GM19193 (cell line): ENCODE data around the gene NAB1.

Experiments used
- POLR2A ChIP-seq: IDR thresholded peaks from 4 replicates; pipeline ENCODE4 v1.6.1; 2011; ENCODE audit not compliant: insufficient read depth, insufficient read length; ENCODE audit errors: extremely low read depth

The NAB1 gene

GRCh38 chr2:190628591-190629319 lies 20.1 kb upstream of the NAB1 start:
- no peak for TF ChIP-seq POLR2A

GRCh38 chr2:190634381-190634780 lies 14.5 kb upstream of the NAB1 start:
- no peak for TF ChIP-seq POLR2A

GRCh38 chr2:190635781-190636180 lies 13.1 kb upstream of the NAB1 start:
- TF ChIP-seq POLR2A: no peak

GRCh38 chr2:190636361-190636760 lies 12.5 kb upstream of the NAB1 start:
- no peak for TF ChIP-seq POLR2A

- no peak for TF ChIP-seq POLR2A
Measured at GRCh38 chr2:190637281-190637734, 11.6 kb upstream of the NAB1 start.

GRCh38 chr2:190637903-190638618 lies 10.8 kb upstream of the NAB1 start:
- TF ChIP-seq POLR2A: no peak

GRCh38 chr2:190640117-190640516 lies 8.8 kb upstream of the NAB1 start:
- no peak for TF ChIP-seq POLR2A

- no peak for TF ChIP-seq POLR2A
Measured at GRCh38 chr2:190641469-190641868, 7.4 kb upstream of the NAB1 start.

GRCh38 chr2:190646780-190647522 lies 1.9 kb upstream of the NAB1 start:
- TF ChIP-seq POLR2A: no peak

- TF ChIP-seq POLR2A: peak; percentile 57
Measured at GRCh38 chr2:190648289-190649034, 421 bp upstream of the NAB1 start.

GRCh38 chr2:190649798-190650390 lies 1.0 kb downstream of the NAB1 start:
- TF ChIP-seq POLR2A: no peak

GRCh38 chr2:190651413-190651812 lies 2.5 kb downstream of the NAB1 start:
- no peak for TF ChIP-seq POLR2A

GRCh38 chr2:190653231-190653630 lies 4.3 kb downstream of the NAB1 start:
- no peak for TF ChIP-seq POLR2A

GRCh38 chr2:190653931-190654330 lies 5.0 kb downstream of the NAB1 start:
- no peak for TF ChIP-seq POLR2A
